Neural cell (in vitro differentiated cells): ENCODE results near the gene KLHL36.

Experiments
- CTCF ChIP-seq: fragments of 450-650 bp; IDR thresholded peaks from 2 replicates; pipeline ENCODE4 v1.5.1; 2014; ENCODE audit warnings: antibody characterized with exemption, mild to moderate bottlenecking, moderate library complexity; ENCODE audit not compliant: poor library complexity, severe bottlenecking
- EP300 ChIP-seq: fragments of 450-650 bp; conservative IDR thresholded peaks from 2 replicates; pipeline ENCODE4 v1.6.1; 2014; ENCODE audit warnings: antibody characterized with exemption, mild to moderate bottlenecking, moderate library complexity; ENCODE audit not compliant: poor library complexity, severe bottlenecking
- EZH2 ChIP-seq: fragments of 200-600, 300-800 bp; shearing (Covaris generic), sonication (generic); IDR thresholded peaks from 2 replicates; pipeline ENCODE4 v1.6.1; 2014; ENCODE audit warnings: antibody characterized with exemption, low read length, borderline replicate concordance, mild to moderate bottlenecking; ENCODE audit not compliant: insufficient read depth, poor library complexity, severe bottlenecking
- POLR2AphosphoS5 ChIP-seq: IDR thresholded peaks from 2 replicates; pipeline ENCODE4 v1.6.1; 2012
- SMC3 ChIP-seq: fragments of 450-650 bp; conservative IDR thresholded peaks from 2 replicates; pipeline ENCODE4 v1.6.1; 2014; ENCODE audit warnings: antibody characterized with exemption, mild to moderate bottlenecking, moderate library complexity; ENCODE audit not compliant: poor library complexity
- TAF1 ChIP-seq: IDR thresholded peaks from 2 replicates; pipeline ENCODE4 v1.6.1; 2012; ENCODE audit warnings: low read depth

GRCh38 chr16:84616515-84616914 lies 31.8 kb upstream of the KLHL36 start:
- TF ChIP-seq CTCF (no peak), EZH2 (no peak), EP300 (no peak), POLR2AphosphoS5 (no peak), SMC3 (no peak), TAF1 (no peak)
